OCI-LY7 (cell line): Measurements from ENCODE around the gene SIK3. TPM values are rescaled to one million over a fixed set of nuclear protein-coding genes. Genes with fewer than 3 reads are reported as not detected.

Experiments
- BruUV-seq: library from RNA; stranded (reverse); fragments of 400-500 nt; replicated peaks from 2 replicates; lab custom pipeline; 2021; lab: Mats Ljungman, UMichigan
- CTCF ChIA-PET: fragments of 300-600 bp; sonication (Branson Sonifier 250); formaldehyde crosslinking; loops from one replicate; lab custom pipeline; 2022; ENCODE audit warnings: antibody characterized with exemption; ENCODE audit not compliant: unreplicated experiment; lab: Charles Lee
- POLR2A ChIA-PET: fragments of 300-600 bp; sonication (Branson Sonifier 250); formaldehyde crosslinking; loops from one replicate; lab custom pipeline; 2022; ENCODE audit warnings: antibody characterized with exemption; lab: Charles Lee
- DNase-seq: peaks from one replicate; pipeline ENCODE4 v3.0.0-alpha.2; 2015; ENCODE audit warnings: low spot score
- H2AFZ ChIP-seq: fragments of 200-600 bp; sonication (generic), shearing (Covaris generic); 2 replicates; pipeline ENCODE4 v1.6.1; 2014; ENCODE audit warnings: mild to moderate bottlenecking, antibody characterized with exemption, low read length, moderate library complexity
- H3K27ac ChIP-seq: fragments of 200-600 bp; sonication (generic); 2 replicates; pipeline ENCODE4 v1.5.1; 2014; ENCODE audit warnings: mixed run types, low read depth, mild to moderate bottlenecking, moderate library complexity, low read length, inconsistent platforms; ENCODE audit not compliant: poor library complexity, severe bottlenecking
- H3K36me3 ChIP-seq: fragments of 200-600 bp; sonication (generic); 2 replicates; pipeline ENCODE4 v1.6.1; 2014; ENCODE audit warnings: mild to moderate bottlenecking, antibody characterized with exemption, low read length, moderate library complexity, mixed read lengths; ENCODE audit not compliant: insufficient read depth
- H3K4me1 ChIP-seq: fragments of 200-600 bp; sonication (generic); 2 replicates; pipeline ENCODE4 v1.5.1; 2014; ENCODE audit warnings: mild to moderate bottlenecking, low read length; ENCODE audit not compliant: insufficient read depth, poor library complexity, severe bottlenecking
- H3K4me2 ChIP-seq: fragments of 200-600 bp; sonication (generic); 2 replicates; pipeline ENCODE4 v1.6.1; 2014; ENCODE audit warnings: mild to moderate bottlenecking, low read length
- H3K4me3 ChIP-seq: fragments of 200-600 bp; sonication (generic); 2 replicates; pipeline ENCODE4 v1.5.1; 2014; ENCODE audit warnings: mild to moderate bottlenecking, low read depth, low read length; ENCODE audit not compliant: poor library complexity, severe bottlenecking
- H3K79me2 ChIP-seq: fragments of 200-600 bp; sonication (generic); 2 replicates; pipeline ENCODE4 v1.6.1; 2016; ENCODE audit warnings: low read depth, mild to moderate bottlenecking, low read length, moderate library complexity, mixed read lengths; ENCODE audit not compliant: insufficient read depth
- H3K9me2 ChIP-seq: fragments of 200-600 bp; sonication (generic); 2 replicates; pipeline ENCODE4 v1.6.1; 2016; ENCODE audit warnings: mild to moderate bottlenecking, low read length, mixed read lengths; ENCODE audit not compliant: insufficient read depth
- H3K9me3 ChIP-seq: fragments of 200-600 bp; sonication (generic); 2 replicates; pipeline ENCODE4 v1.6.1; 2014; ENCODE audit warnings: mild to moderate bottlenecking, mixed run types, low read length, mixed read lengths
- H4K20me1 ChIP-seq: fragments of 200-600 bp; sonication (generic); 2 replicates; pipeline ENCODE4 v1.6.1; 2014; ENCODE audit warnings: mild to moderate bottlenecking, antibody characterized with exemption, low read length, moderate library complexity, mixed read lengths; ENCODE audit not compliant: insufficient read depth
- EZH2phosphoT487 ChIP-seq: fragments of 200-600 bp; sonication (generic); IDR thresholded peaks from 2 replicates; pipeline ENCODE4 v1.6.1; 2018; ENCODE audit warnings: low read depth, borderline replicate concordance, mild to moderate bottlenecking, mixed run types, antibody characterized with exemption, low read length, moderate library complexity, mixed read lengths
- intact Hi-C: fragments of 100-400 bp; cut with micrococcal nuclease; formaldehyde crosslinking; loops from one replicate; pipeline ENCODE4 v1.10.0; 2022; ENCODE audit not compliant: unreplicated experiment
- total RNA-seq, 2 experiments: library from RNA; depleted of rRNA in 1 of 2; stranded (reverse); fragments of >200 nt in 1 of 2; shearing (Covaris generic) in 1 of 2; gene quantifications; 2 replicates each; pipeline ENCODE4 v1.2.3, GENCODE V29; 2014 to 2022
- TF ChIP-seq, protein P1 (sequence below): fragments of 200-600 bp; sonication (generic); conservative IDR thresholded peaks from 2 replicates; pipeline ENCODE4 v1.5.1; 2014; ENCODE audit warnings: mild to moderate bottlenecking, antibody characterized with exemption, low read length, moderate library complexity, mixed read lengths

Gene SIK3
- total RNA-seq, 2 experiments from 2014 or later: 29.3 to 72.9 TPM

DNA sequence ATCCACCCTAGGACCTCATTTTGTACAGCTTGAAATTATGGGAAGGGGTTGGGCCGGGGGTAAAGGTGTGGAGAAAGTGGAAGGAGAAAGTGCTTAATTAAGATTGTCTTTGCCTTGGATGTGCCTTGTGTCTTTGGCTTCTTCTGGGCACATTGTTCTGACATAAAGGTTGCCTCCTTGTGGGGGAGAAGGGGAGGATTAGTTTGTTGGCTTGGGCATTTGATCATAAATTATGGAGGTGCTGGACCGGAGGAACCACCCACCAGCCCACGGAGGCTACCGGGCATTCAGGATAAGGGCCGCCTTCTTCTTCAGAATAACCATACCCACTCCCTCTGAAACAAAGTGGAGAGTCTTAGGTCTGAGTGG, 47.1 kb upstream of the SIK3 start:
- no peak for TF ChIP-seq EZH2phosphoT487
- TF ChIP-seq, protein P1, sequence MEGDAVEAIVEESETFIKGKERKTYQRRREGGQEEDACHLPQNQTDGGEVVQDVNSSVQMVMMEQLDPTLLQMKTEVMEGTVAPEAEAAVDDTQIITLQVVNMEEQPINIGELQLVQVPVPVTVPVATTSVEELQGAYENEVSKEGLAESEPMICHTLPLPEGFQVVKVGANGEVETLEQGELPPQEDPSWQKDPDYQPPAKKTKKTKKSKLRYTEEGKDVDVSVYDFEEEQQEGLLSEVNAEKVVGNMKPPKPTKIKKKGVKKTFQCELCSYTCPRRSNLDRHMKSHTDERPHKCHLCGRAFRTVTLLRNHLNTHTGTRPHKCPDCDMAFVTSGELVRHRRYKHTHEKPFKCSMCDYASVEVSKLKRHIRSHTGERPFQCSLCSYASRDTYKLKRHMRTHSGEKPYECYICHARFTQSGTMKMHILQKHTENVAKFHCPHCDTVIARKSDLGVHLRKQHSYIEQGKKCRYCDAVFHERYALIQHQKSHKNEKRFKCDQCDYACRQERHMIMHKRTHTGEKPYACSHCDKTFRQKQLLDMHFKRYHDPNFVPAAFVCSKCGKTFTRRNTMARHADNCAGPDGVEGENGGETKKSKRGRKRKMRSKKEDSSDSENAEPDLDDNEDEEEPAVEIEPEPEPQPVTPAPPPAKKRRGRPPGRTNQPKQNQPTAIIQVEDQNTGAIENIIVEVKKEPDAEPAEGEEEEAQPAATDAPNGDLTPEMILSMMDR: peak; percentile 51
- Histone ChIP-seq H3K4me3 (peak overlapping the region; percentile 94), H3K36me3 (peaks cover 47% of the 10 kb centered on the region), H4K20me1 (peaks cover 23% of the 10 kb centered on the region), H3K9me2 (no peaks in the 10 kb centered on the region), H3K27ac (peak overlapping the region; percentile 64), H3K79me2 (peaks cover 62% of the 10 kb centered on the region), H3K4me2 (peak overlapping the region; percentile 76), H3K4me1 (peaks cover 26% of the 10 kb centered on the region), H3K9me3 (peaks cover 6% of the 10 kb centered on the region; the same call in 1 of the 2 replicates), H2AFZ (no peak overlapping the region)
- intact Hi-C loops: no loop called here
- ChIA-PET POLR2A (interaction anchor here (0.7 to 3.2 kb wide), 4 partner anchors 33 to 215 kb away, joined by 3 to 18 read pairs (median 4); partner anchors contain the start of genes CEP164 and SIDT2), CTCF (interaction anchor here (0.7 kb wide), 1 partner anchor 354 kb away, joined by 3 read pairs; the partner anchor contains the start of gene APOA5)
- TSS peak; percentile 77 for BruUV-seq
- DNase-seq: peak; percentile 38

DNA sequence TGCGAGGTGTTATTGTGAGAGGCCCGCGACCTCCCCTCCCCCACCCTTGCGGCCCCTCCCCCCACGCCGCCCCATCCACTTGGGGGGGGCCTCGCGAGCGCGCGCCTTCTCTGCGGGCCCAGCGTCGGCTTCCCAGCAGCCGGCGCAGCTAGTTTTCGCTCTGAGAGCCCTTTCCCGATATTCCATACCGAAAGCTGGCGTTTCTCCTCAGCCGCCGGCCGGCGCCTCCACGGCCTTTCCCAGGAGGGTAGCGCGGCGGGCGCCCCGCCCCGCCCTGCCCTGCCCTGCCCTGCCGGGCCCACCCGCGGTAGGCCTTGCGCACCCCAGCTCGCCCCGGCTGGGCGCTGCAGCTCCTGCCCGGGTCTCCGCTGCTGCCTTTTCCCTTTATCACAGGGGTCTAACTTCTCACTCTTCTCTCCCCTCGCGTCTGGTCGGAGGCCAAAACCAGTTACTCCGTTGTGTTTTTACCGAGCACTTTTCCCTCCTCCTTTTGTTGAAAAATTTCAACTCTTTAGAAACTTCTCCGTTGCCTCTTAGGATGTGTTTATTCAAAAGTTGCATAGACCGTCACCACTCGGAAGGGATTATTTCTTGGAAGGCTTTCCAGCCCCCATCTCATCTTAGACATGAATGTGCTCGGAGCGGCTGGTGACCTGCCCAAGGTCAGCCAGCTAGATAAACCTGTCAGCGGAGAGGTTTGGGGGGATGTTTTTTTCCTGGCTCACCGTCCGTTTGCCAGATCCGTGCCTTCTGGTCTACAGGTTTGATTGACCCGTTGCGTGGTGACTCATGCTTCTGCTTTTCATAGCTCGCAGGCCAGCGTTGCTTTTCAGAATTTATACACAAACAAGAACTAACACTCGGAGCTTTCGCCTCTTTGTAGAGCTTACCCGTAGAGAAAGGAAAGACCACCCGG, 46.5 kb upstream of the SIK3 start:
- H3K27ac ChIP-seq: peak overlapping the region; percentile 64
- peaks cover 23% of the 10 kb centered on the region for H4K20me1 ChIP-seq
- intact Hi-C loops: loop anchor here (1.0 to 5.0 kb wide), 2 partner anchors 34 to 88 kb away; partner anchors contain the start of genes PCSK7, RNF214 and SIDT2
- 0 out of 2 replicates have a peak, but pooled peaks cover 2% of the 10 kb centered on the region for H3K9me3 ChIP-seq
- H2AFZ ChIP-seq: peak overlapping the region; percentile 85; the same call in 1 of the 2 replicates
- TF ChIP-seq, protein P1: no peak
- TF ChIP-seq EZH2phosphoT487: no peak
- POLR2A ChIA-PET: interaction anchor here (0.6 to 3.2 kb wide), 12 partner anchors 12 to 214 kb away, joined by 3 to 18 read pairs (median 4); partner anchors contain the start of genes CEP164, PCSK7 and SIDT2
- H3K9me2 ChIP-seq: no peaks in the 10 kb centered on the region
- DNase-seq: peak; percentile 64
- H3K4me2 ChIP-seq: peak overlapping the region; percentile 76
- H3K79me2 ChIP-seq: peaks cover 55% of the 10 kb centered on the region
- CTCF ChIA-PET: interaction anchor here (0.7 to 1.2 kb wide), 3 partner anchors 22 to 353 kb away, joined by 3 to 8 read pairs (median 3); partner anchors contain the start of genes APOA5 and SIDT2
- no TSS peak for BruUV-seq
- H3K4me3 ChIP-seq: peak overlapping the region; percentile 94
- peaks cover 26% of the 10 kb centered on the region for H3K4me1 ChIP-seq
- H3K36me3 ChIP-seq: peaks cover 41% of the 10 kb centered on the region
